Lower lobe of right lung (tissue), 2 donors: ENCODE data around the gene OIP5. TPM values are rescaled to one million over a fixed set of nuclear protein-coding genes. Genes with fewer than 3 reads are reported as not detected.

Experiments used
- ATAC-seq, 2 donors: fragments of 200-7000 bp; cut with Tn5 transposase; one replicate each; pipeline ENCODE4 v1.9.1; 2020 to 2022; ENCODE audit warnings: mild to moderate bottlenecking in 2 of 2, moderate library complexity in 2 of 2
- DNase-seq: peaks from one replicate; pipeline ENCODE4 v3.0.0-alpha.2; 2020
- H3K27ac ChIP-seq: fragments of 200-600 bp; one replicate; pipeline ENCODE4 v1.8.0; 2022
- H3K27me3 ChIP-seq: fragments of 200-600 bp; one replicate; pipeline ENCODE4 v1.8.0; 2022; ENCODE audit warnings: low read depth
- H3K36me3 ChIP-seq: fragments of 200-600 bp; one replicate; pipeline ENCODE4 v1.8.0; 2022; ENCODE audit warnings: mild to moderate bottlenecking
- H3K4me1 ChIP-seq: fragments of 200-600 bp; one replicate; pipeline ENCODE4 v1.8.0; 2022
- H3K4me3 ChIP-seq: fragments of 200-600 bp; one replicate; pipeline ENCODE4 v1.8.0; 2022; ENCODE audit warnings: mild to moderate bottlenecking
- H3K9me3 ChIP-seq: fragments of 200-600 bp; one replicate; pipeline ENCODE4 v1.8.0; 2022
- intact Hi-C: fragments of 100-400 bp; cut with DNase I; formaldehyde crosslinking; loops from one replicate; pipeline ENCODE4 v1.11.0; 2022
- total RNA-seq: library from RNA; stranded (reverse); fragmentation: NEBNext Ultra II Directional; extraction: Animal tissue kit (Norgen Biotek cat#: 25700); gene quantifications from one replicate; pipeline ENCODE4 v1.2.1, GENCODE V29; 2021
- TF ChIP-seq, protein P1 (sequence below): fragments of 200-600 bp; IDR thresholded peaks from one replicate; pipeline ENCODE4 v1.8.0; 2022; ENCODE audit warnings: antibody characterized with exemption, mild to moderate bottlenecking
- donor health status: DM: no; HTN: yes; CAD: no; lungs with severe emphysema.

OIP5 gene
- total RNA-seq, 1 donor from 2014 or later: 0.62 TPM

DNA sequence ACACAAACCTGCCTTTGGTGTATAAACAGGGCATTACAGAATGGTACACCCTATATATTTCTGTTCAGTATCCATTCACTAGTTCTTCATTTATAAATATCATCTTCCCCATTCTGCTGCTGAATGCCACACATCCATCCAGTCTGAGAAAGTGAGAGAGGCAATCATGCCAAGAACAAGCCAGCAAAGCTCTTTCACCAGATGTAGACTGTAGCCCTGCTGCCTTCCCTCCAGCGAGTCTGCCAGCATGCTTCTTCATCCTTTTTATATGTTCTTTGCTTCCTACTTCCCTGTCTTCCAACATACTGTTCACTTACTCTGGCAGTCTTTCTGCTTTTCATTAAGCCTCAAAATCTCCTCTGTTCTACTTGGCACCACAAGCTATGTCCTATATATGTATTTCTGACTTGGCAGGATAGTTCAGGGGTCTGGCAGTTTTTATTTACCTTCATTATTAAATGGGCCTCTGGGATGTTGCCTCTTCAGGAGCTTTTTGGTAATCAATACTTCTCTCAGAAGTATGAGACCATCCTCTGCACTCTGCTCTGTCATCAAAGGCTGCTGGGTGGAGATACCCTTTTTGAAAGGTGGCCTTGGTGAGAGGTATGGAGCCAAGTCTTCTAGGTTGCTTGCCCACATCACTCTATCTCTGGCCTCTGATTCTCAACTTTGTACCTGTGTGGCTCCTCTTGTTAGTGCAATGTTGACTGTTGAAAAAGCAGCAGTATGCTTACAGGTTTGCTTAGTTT lies 52.7 kb downstream of the OIP5 start:
- intact Hi-C loops: no loop called here
- Histone ChIP-seq H3K27me3 (no peaks in the 10 kb centered on the region), H3K27ac (no peak overlapping the region), H3K36me3 (peaks cover 55% of the 10 kb centered on the region), H3K4me3 (no peak overlapping the region), H3K9me3 (no peaks in the 10 kb centered on the region), H3K4me1 (peaks cover 4% of the 10 kb centered on the region)
- TF ChIP-seq, protein P1, sequence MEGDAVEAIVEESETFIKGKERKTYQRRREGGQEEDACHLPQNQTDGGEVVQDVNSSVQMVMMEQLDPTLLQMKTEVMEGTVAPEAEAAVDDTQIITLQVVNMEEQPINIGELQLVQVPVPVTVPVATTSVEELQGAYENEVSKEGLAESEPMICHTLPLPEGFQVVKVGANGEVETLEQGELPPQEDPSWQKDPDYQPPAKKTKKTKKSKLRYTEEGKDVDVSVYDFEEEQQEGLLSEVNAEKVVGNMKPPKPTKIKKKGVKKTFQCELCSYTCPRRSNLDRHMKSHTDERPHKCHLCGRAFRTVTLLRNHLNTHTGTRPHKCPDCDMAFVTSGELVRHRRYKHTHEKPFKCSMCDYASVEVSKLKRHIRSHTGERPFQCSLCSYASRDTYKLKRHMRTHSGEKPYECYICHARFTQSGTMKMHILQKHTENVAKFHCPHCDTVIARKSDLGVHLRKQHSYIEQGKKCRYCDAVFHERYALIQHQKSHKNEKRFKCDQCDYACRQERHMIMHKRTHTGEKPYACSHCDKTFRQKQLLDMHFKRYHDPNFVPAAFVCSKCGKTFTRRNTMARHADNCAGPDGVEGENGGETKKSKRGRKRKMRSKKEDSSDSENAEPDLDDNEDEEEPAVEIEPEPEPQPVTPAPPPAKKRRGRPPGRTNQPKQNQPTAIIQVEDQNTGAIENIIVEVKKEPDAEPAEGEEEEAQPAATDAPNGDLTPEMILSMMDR: no peak
- DNase-seq: no peak
- no peak for ATAC-seq

DNA sequence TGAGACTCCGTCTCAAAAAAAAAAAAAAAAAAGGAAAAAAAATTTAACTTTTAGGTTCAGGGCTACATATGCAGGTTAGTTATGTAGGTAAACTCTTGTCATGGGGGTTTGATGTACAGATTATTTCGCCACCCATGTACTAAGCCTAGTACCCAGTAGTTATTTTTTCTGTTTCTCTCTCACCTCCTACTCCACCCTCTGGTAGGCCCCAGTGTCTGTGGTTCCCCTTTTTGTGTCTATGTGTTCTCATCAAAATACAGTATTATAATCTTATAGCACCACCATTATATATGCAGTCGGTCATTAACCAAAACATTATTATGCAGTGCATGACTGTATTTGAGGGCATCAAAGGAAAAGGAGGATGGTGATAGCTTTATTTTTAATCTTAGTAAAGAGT lies 54.1 kb downstream of the OIP5 start:
- intact Hi-C loops: no loop called here
- H3K9me3 ChIP-seq: no peaks in the 10 kb centered on the region
- ATAC-seq (no peak), DNase-seq (no peak)
- H3K4me3 ChIP-seq: no peak overlapping the region
- TF ChIP-seq, protein P1: no peak
- no peak overlapping the region for H3K27ac ChIP-seq
- H3K36me3 ChIP-seq: peaks cover 68% of the 10 kb centered on the region
- H3K27me3 ChIP-seq: no peaks in the 10 kb centered on the region
- peaks cover 4% of the 10 kb centered on the region for H3K4me1 ChIP-seq

DNA sequence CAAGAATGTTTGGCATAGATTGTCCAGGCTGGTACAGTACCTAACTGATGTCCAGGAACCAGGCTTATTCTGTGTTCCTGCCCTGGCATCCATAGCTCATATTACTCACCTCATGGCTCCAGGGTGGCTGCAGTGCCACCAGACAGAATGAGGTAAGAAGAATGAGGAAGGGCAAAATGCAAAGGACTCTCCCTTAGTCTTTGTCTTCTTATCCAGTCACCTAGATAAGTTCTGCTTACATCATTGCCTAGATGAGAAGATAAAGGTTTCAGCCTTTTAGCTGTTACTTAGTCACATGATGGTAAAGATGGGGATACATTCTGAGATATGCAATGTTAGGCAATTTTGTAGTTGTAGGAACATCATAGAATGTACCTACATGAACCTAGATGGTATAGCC lies 55.6 kb downstream of the OIP5 start:
- intact Hi-C loops: no loop called here
- DNase-seq (no peak), ATAC-seq (no peak)
- H3K4me3 ChIP-seq: no peak overlapping the region
- no peaks in the 10 kb centered on the region for H3K4me1 ChIP-seq
- peaks cover 83% of the 10 kb centered on the region for H3K36me3 ChIP-seq
- H3K27me3 ChIP-seq: no peaks in the 10 kb centered on the region
- no peak overlapping the region for H3K27ac ChIP-seq
- no peaks in the 10 kb centered on the region for H3K9me3 ChIP-seq
- TF ChIP-seq, protein P1: no peak

DNA sequence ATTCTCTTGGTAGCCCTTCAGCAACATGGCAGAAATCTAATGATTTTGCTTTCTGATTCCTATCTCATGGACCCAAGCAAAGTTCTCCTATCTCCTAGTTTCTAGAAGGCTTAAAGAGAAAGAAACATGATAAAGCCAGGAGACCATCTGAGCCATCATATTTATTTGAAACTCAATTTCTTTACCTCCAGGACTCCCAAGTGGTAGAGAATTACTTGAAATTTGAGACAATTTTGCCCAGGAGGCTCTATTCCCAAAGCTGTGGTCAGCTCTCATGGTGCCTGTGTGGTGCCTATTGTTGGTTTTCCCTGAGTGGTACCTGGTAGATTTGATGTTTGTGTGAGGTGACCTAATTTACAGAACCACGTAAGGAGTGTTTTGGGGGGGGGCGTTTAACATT lies 62.5 kb downstream of the OIP5 start:
- peaks cover 85% of the 10 kb centered on the region for H3K36me3 ChIP-seq
- no peak for DNase-seq
- H3K4me3 ChIP-seq: no peak overlapping the region
- intact Hi-C loops: no loop called here
- no peaks in the 10 kb centered on the region for H3K9me3 ChIP-seq
- H3K4me1 ChIP-seq: no peaks in the 10 kb centered on the region
- H3K27ac ChIP-seq: no peak overlapping the region
- no peak for ATAC-seq
- H3K27me3 ChIP-seq: no peaks in the 10 kb centered on the region
- TF ChIP-seq, protein P1: no peak

DNA sequence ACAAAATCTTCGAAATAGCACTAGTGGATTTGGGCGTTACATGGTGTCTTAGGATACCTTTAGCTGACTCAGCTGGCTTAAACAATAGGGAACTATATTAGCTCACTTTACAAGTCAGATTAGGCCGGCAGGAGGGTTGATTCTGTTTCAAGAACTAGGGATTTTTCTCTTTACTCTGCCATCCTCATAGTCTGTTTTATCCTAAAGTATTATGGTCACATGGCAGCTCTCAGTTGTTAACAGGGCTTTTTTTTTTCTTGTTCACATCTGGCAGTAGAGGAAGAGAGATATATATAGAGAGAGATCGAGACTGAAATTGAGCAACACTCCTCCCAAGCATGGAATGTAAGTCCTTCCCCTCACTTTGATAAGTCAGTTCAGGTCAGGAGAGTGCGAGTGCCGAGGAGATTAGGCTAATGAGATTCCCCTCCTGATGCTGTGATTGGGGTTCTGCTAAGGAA lies 68.5 kb downstream of the OIP5 start:
- Histone ChIP-seq H3K4me3 (no peak overlapping the region), H3K4me1 (peaks cover 28% of the 10 kb centered on the region), H3K9me3 (no peaks in the 10 kb centered on the region), H3K36me3 (peaks cover 57% of the 10 kb centered on the region), H3K27ac (no peak overlapping the region), H3K27me3 (no peaks in the 10 kb centered on the region)
- intact Hi-C loops: no loop called here
- TF ChIP-seq, protein P1: no peak
- ATAC-seq (peak; percentile 65 to 66), DNase-seq (no peak)
